Nephron progenitor cell (in vitro differentiated cells): Measurements from ENCODE around the gene BLTP3B.
"Not testable (repeated sequence)": the region's sequence is repeated elsewhere in the genome, so short reads cannot be mapped to it uniquely, and the experiment has no call there.

ENCODE experiments used
- DNase-seq: peaks from one replicate; pipeline ENCODE4 v3.0.0; 2021
- H3K27ac Mint-ChIP-seq: 2 replicates; pipeline ENCODE4 v1.8.0; 2021; ENCODE audit warnings: mild to moderate bottlenecking, moderate library complexity, mixed read lengths
- H3K27me3 Mint-ChIP-seq: 2 replicates; pipeline ENCODE4 v1.8.0; 2021; ENCODE audit warnings: mild to moderate bottlenecking, low read depth, mixed read lengths; ENCODE audit not compliant: poor library complexity
- H3K36me3 Mint-ChIP-seq: 2 replicates; pipeline ENCODE4 v1.8.0; 2021; ENCODE audit warnings: low read depth, mixed read lengths
- H3K4me1 Mint-ChIP-seq: 2 replicates; pipeline ENCODE4 v1.8.0; 2021; ENCODE audit warnings: mixed read lengths
- H3K4me3 Mint-ChIP-seq: 2 replicates; pipeline ENCODE4 v1.8.0; 2021; ENCODE audit warnings: mild to moderate bottlenecking, moderate library complexity, mixed read lengths
- H3K9me3 Mint-ChIP-seq: 2 replicates; pipeline ENCODE4 v1.8.0; 2021; ENCODE audit warnings: mild to moderate bottlenecking, moderate library complexity, mixed read lengths
- CTCF ChIP-seq: fragments of 200-600 bp; sonication (generic); IDR thresholded peaks from 2 replicates; pipeline ENCODE4 v1.5.0; 2021; ENCODE audit warnings: antibody characterized with exemption

BLTP3B gene

DNA sequence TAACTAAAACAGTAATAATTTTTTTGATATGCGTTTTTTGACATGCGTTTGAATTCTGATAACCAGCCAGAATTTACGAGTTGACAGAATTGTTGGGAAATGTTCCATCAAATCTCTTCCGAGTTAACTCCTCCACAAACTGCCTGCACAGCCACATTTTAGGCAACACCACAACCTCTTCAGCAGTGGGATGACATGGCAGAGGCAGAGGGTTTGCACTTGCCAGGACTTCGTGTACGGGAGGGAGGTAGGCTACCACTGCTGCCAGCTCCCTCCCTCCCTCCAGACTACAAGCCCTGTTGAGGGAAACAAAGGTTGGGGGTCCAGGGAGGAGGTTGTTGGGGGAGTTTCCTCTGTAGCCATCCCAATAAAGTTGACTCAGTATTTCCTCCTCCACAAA, 43.4 kb upstream of the BLTP3B start:
- no peak for TF ChIP-seq CTCF

GRCh38 chr12:100185361-100185894, 42.8 kb upstream of the BLTP3B start:
- Mint-ChIP-seq H3K4me3 (no peak overlapping the region), H3K4me1 (peaks cover 10% of the 10 kb centered on the region), H3K36me3 (no peaks in the 10 kb centered on the region), H3K27me3 (no peaks in the 10 kb centered on the region), H3K27ac (peak overlapping the region; percentile 81), H3K9me3 (no peaks in the 10 kb centered on the region)
- TF ChIP-seq CTCF, result no peak
- no peak for DNase-seq

More for the DNA sequence above, 43.4 kb upstream of the BLTP3B start:
- H3K36me3 Mint-ChIP-seq, result no peaks in the 10 kb centered on the region
- no peaks in the 10 kb centered on the region for H3K27me3 Mint-ChIP-seq
- no peak for DNase-seq
- no peaks in the 10 kb centered on the region for H3K9me3 Mint-ChIP-seq
- H3K27ac Mint-ChIP-seq, result no peak overlapping the region
- peaks cover 10% of the 10 kb centered on the region for H3K4me1 Mint-ChIP-seq
- no peak overlapping the region for H3K4me3 Mint-ChIP-seq

GRCh38 chr12:100184549-100185145, 42.0 kb upstream of the BLTP3B start:
- DNase-seq, result no peak
- no peak for TF ChIP-seq CTCF
- H3K4me3 Mint-ChIP-seq, result no peak overlapping the region

GRCh38 chr12:100179252-100179651, 36.6 kb upstream of the BLTP3B start:
- Mint-ChIP-seq H3K4me3 (no peak overlapping the region), H3K4me1 (peaks cover 6% of the 10 kb centered on the region), H3K27me3 (no peaks in the 10 kb centered on the region)

More at GRCh38 chr12:100184549-100185145, 42.0 kb upstream of the BLTP3B start:
- Mint-ChIP-seq H3K27me3 (no peaks in the 10 kb centered on the region), H3K4me1 (peaks cover 10% of the 10 kb centered on the region), H3K27ac (peak overlapping the region; percentile 81), H3K9me3 (no peaks in the 10 kb centered on the region), H3K36me3 (no peaks in the 10 kb centered on the region)

GRCh38 chr12:100176493-100176892, 33.8 kb upstream of the BLTP3B start:
- not testable (repeated sequence) for H3K27ac Mint-ChIP-seq, H3K36me3 Mint-ChIP-seq, H3K9me3 Mint-ChIP-seq, H3K27me3 Mint-ChIP-seq, H3K4me3 Mint-ChIP-seq, DNase-seq, H3K4me1 Mint-ChIP-seq

More at GRCh38 chr12:100179252-100179651, 36.6 kb upstream of the BLTP3B start:
- DNase-seq, result no peak
- no peaks in the 10 kb centered on the region for H3K9me3 Mint-ChIP-seq
- no peak for TF ChIP-seq CTCF
- no peak overlapping the region for H3K27ac Mint-ChIP-seq
- no peaks in the 10 kb centered on the region for H3K36me3 Mint-ChIP-seq

DNA sequence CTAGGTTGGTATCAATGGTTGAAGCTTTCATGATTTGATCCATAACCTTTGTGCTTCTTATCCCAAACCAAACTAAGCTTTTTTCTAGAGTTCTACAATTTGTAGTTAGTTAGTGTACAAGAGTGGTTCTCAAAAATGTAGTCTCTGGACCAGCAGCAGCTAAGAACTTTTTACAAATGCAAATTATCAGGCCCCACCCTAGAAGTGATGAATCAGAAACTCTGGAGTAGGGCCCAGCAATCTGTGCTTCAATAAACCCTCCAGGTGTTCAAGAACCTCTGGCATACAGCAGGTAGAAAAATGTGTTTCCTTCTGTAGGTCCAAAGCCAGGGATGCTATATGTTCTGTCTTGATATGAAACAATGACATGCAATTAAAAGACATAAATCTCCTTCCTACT, 31.8 kb upstream of the BLTP3B start:
- no peaks in the 10 kb centered on the region for H3K36me3 Mint-ChIP-seq
- TF ChIP-seq CTCF, result no peak

More for the DNA sequence above, 31.8 kb upstream of the BLTP3B start:
- DNase-seq, result no peak
- no peak overlapping the region for H3K27ac Mint-ChIP-seq
- no peaks in the 10 kb centered on the region for H3K27me3 Mint-ChIP-seq
- no peaks in the 10 kb centered on the region for H3K9me3 Mint-ChIP-seq
- peaks cover 10% of the 10 kb centered on the region for H3K4me1 Mint-ChIP-seq
- H3K4me3 Mint-ChIP-seq, result no peak overlapping the region
